Activated CD8-positive, alpha-beta memory T cell treated with anti-CD3 and anti-CD28 coated beads, Interleukin-2, amount 10 ng/mL, durations not matched to agents 7 days and 5 days (primary cell): ENCODE data around the gene TMEM123. TPM values are rescaled to one million over a fixed set of nuclear protein-coding genes. Genes with fewer than 3 reads are reported as not detected.

Experiments
- ATAC-seq: fragments of 150-1000 bp; cut with Tn5 transposase; one replicate; pipeline ENCODE4 v1.10.0; 2021; ENCODE audit warnings: moderate library complexity
- CTCF ChIA-PET: fragments of 350-600 bp; sonication (Branson Sonifier 250); formaldehyde crosslinking; loops from one replicate; lab custom pipeline; 2021; ENCODE audit warnings: antibody characterized with exemption; lab: Charles Lee
- DNase-seq: peaks from one replicate; pipeline ENCODE4 v3.0.0-alpha.2; 2020
- H3K27ac Mint-ChIP-seq: one replicate; pipeline ENCODE4 v1.8.0; 2021; ENCODE audit warnings: mild to moderate bottlenecking, mixed read lengths
- H3K27me3 Mint-ChIP-seq: one replicate; pipeline ENCODE4 v1.8.0; 2021; ENCODE audit warnings: mixed read lengths
- H3K36me3 Mint-ChIP-seq: one replicate; pipeline ENCODE4 v1.8.0; 2021; ENCODE audit warnings: mild to moderate bottlenecking, mixed read lengths
- H3K4me1 Mint-ChIP-seq: one replicate; pipeline ENCODE4 v1.8.0; 2021; ENCODE audit warnings: mixed read lengths
- H3K4me3 Mint-ChIP-seq: one replicate; pipeline ENCODE4 v1.8.0; 2021; ENCODE audit warnings: mild to moderate bottlenecking, moderate library complexity, mixed read lengths
- H3K9me3 Mint-ChIP-seq: one replicate; pipeline ENCODE4 v1.8.0; 2022; ENCODE audit warnings: low read depth, mixed read lengths
- total RNA-seq, 2 experiments: library from RNA; stranded (reverse); gene quantifications; one replicate each; pipeline ENCODE4 v1.2.3, GENCODE V29; 2021

Gene TMEM123
- total RNA-seq, 2 experiments from 2014 or later = 194 to 242 TPM

DNA sequence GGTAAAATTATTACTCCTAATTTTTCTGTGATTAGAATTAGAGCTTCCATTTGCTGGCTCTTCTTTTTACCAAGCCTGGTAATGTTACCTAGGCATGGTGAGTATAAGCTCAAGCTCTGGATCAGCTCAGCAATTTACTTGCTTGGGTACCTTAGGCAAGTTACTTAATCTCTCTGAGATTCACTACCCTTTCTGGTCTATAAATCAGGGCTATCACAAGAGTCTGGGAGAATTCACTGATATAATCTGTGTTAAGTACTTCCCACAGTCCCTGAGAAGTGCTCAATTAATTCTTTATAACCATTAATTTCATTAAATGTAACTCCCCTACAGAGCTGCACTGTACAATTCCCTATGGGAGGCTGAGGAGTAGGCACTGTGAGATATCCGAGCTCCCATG, 44.2 kb downstream of the TMEM123 start:
- Mint-ChIP-seq H3K27me3 (no peaks in the 10 kb centered on the region), H3K4me1 (peaks cover 21% of the 10 kb centered on the region), H3K9me3 (no peaks in the 10 kb centered on the region), H3K27ac (no peak overlapping the region), H3K4me3 (no peak overlapping the region), H3K36me3 (peaks cover 33% of the 10 kb centered on the region)
- CTCF ChIA-PET = interaction anchor here (1.0 to 11.2 kb wide), 4 partner anchors 10 to 205 kb away, joined by 3 to 76 read pairs (median 4); no protein-coding TSS in a partner anchor
- DNase-seq (no peak), ATAC-seq (no peak)

DNA sequence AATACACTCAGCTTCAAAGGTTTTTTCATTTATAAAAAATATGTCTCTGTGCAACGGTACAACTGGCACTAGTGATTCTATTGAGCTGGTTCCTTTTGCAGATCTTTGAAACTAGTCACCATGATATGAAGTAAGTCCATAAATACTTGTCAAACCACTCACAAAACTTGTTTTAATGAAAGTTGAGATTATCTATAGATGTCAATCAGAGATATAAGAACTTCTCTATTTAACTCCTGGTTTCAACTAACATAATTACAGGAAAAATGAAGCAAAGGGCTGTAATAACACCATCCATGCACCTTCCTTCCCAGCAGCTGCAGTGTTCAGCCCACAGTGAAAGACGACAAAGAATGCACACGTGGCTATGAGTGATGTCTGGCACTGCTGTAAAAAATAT, 44.7 kb downstream of the TMEM123 start:
- Mint-ChIP-seq H3K27me3 (no peaks in the 10 kb centered on the region), H3K36me3 (peaks cover 34% of the 10 kb centered on the region), H3K27ac (no peak overlapping the region), H3K9me3 (no peaks in the 10 kb centered on the region), H3K4me1 (peaks cover 25% of the 10 kb centered on the region), H3K4me3 (no peak overlapping the region)
- no peak for DNase-seq
- ATAC-seq = no peak
- CTCF ChIA-PET = interaction anchor here (1.0 to 11.2 kb wide), 4 partner anchors 10 to 206 kb away, joined by 3 to 76 read pairs (median 4); no protein-coding TSS in a partner anchor

DNA sequence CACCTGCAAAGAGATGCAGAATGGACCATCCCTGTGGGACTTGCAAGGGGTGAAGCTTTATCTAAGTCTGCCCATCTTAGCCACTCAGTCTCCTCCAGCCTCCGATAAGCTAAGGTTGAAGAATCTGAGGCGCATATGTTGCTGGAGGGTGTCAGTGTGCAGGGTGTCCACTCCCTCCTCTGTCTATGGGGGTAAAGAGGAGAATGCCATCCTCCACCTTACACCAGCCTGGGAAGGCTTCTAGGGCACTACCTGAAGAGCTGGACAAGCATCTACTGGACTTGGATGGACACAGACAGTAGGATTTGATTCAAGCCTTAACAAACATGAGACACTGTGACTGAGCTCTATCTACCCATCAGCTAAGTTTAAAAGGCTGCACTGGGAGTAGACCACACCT, 46.5 kb downstream of the TMEM123 start:
- Mint-ChIP-seq H3K36me3 (peaks cover 43% of the 10 kb centered on the region), H3K4me3 (no peak overlapping the region), H3K4me1 (peaks cover 33% of the 10 kb centered on the region), H3K9me3 (no peaks in the 10 kb centered on the region), H3K27ac (no peak overlapping the region), H3K27me3 (no peaks in the 10 kb centered on the region)
- DNase-seq (no peak), ATAC-seq (no peak)
- CTCF ChIA-PET = interaction anchor here (0.8 to 11.2 kb wide), 4 partner anchors 15 to 64 kb away, joined by 3 to 76 read pairs (median 5); no protein-coding TSS in a partner anchor

DNA sequence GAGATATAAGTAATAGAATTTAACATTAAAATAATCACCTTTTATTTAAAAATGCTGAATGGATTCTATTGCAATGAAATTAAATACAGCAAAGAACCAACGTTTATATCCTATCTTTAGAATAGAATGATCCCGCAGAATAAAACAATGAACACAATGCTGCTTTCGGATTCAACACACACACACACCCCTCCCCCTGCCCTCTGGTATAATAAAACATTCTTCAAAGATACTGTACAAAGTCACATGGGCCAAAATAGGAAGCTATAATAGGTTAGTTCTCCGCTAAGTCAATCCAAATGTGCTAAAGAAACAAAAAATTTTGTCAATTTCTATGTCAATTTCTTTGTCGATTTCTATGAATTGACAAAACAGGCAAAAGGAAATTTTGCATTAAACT, 47.1 kb downstream of the TMEM123 start:
- no peak overlapping the region for H3K27ac Mint-ChIP-seq
- H3K9me3 Mint-ChIP-seq = no peaks in the 10 kb centered on the region
- ATAC-seq (no peak), DNase-seq (no peak)
- H3K4me3 Mint-ChIP-seq = no peak overlapping the region
- CTCF ChIA-PET = interaction anchor here (1.4 to 11.2 kb wide), 3 partner anchors 15 to 64 kb away, joined by 3 to 76 read pairs (median 7); no protein-coding TSS in a partner anchor
- H3K4me1 Mint-ChIP-seq = peaks cover 33% of the 10 kb centered on the region
- peaks cover 47% of the 10 kb centered on the region for H3K36me3 Mint-ChIP-seq
- H3K27me3 Mint-ChIP-seq = no peaks in the 10 kb centered on the region

DNA sequence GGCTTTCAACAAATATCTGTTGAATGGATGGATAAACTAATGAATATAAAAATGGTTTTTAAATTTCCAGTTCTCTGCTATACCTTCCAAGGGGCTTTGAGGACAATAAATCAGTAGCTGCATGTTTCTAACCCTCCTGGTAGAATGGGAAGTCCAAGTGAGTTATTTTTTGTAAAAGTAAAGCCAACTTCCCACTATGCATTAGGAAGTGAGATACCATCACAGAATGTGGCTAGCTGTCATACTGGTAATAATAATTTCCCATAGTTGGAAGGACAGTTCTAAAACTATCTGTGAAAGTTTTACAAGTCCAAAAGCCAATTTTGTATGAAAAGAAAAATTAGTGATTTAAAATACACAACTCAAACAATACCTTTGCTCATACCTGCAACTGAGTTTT, 50.0 kb downstream of the TMEM123 start:
- DNase-seq = no peak
- CTCF ChIA-PET = interaction anchor here (1.8 to 11.2 kb wide), 2 partner anchors 12 to 20 kb away, joined by 4 to 76 read pairs; no protein-coding TSS in a partner anchor
- no peaks in the 10 kb centered on the region for H3K9me3 Mint-ChIP-seq
- H3K36me3 Mint-ChIP-seq = peaks cover 47% of the 10 kb centered on the region
- H3K27me3 Mint-ChIP-seq = no peaks in the 10 kb centered on the region
- peak overlapping the region; percentile 1 for H3K27ac Mint-ChIP-seq
- no peak overlapping the region for H3K4me3 Mint-ChIP-seq
- no peak for ATAC-seq
- peaks cover 31% of the 10 kb centered on the region for H3K4me1 Mint-ChIP-seq

DNA sequence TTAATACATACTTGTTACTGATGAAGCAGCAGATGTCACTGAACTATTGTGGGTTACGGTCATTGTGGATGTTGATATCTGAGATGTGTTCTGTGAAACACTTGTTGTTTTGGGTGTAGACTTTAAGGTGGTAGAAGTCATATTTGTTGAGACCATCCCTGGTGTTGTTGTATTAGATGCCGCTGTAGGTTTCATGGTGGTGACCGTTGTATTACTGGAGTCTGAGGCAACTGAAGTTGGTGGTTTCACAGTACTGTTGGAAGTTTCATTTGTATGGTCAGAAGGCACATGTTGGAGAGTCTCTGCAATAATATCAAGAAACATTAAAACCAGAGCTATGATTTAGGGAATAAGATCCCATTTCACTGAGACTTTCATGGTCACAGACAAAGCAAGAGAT, 50.7 kb downstream of the TMEM123 start:
- no peaks in the 10 kb centered on the region for H3K9me3 Mint-ChIP-seq
- H3K27ac Mint-ChIP-seq = no peak overlapping the region
- H3K4me3 Mint-ChIP-seq = no peak overlapping the region
- DNase-seq = no peak
- peak; percentile 20 for ATAC-seq
- H3K4me1 Mint-ChIP-seq = peaks cover 35% of the 10 kb centered on the region
- CTCF ChIA-PET = interaction anchor here (1.2 to 11.2 kb wide), 3 partner anchors 11 to 60 kb away, joined by 3 to 76 read pairs (median 4); no protein-coding TSS in a partner anchor
- no peaks in the 10 kb centered on the region for H3K27me3 Mint-ChIP-seq
- H3K36me3 Mint-ChIP-seq = peaks cover 46% of the 10 kb centered on the region

DNA sequence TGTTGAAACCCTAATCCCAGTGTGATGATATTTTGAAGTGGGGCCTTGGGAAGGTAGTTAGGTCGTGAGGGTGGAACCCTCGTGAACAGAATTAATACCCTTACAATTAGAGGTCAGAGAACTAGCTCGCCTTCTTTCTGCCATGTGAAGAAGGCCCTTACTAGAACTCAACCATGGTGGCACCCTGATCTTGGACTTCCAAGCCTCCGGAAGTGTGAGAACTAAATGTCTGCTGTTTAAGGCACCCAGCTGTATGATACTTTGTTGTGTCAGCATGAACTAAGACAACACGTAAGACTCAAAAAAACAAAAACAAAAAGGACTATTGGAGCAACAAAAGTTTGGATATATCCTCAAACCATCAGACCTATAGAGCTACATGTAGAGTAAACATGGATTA, 52.0 kb downstream of the TMEM123 start:
- Mint-ChIP-seq H3K9me3 (no peaks in the 10 kb centered on the region), H3K4me3 (no peak overlapping the region), H3K4me1 (peaks cover 43% of the 10 kb centered on the region), H3K27me3 (no peaks in the 10 kb centered on the region), H3K36me3 (peaks cover 46% of the 10 kb centered on the region), H3K27ac (no peak overlapping the region)
- CTCF ChIA-PET = interaction anchor here (1.0 to 11.2 kb wide), 4 partner anchors 10 to 69 kb away, joined by 3 to 76 read pairs (median 3); no protein-coding TSS in a partner anchor
- ATAC-seq (no peak), DNase-seq (no peak)

DNA sequence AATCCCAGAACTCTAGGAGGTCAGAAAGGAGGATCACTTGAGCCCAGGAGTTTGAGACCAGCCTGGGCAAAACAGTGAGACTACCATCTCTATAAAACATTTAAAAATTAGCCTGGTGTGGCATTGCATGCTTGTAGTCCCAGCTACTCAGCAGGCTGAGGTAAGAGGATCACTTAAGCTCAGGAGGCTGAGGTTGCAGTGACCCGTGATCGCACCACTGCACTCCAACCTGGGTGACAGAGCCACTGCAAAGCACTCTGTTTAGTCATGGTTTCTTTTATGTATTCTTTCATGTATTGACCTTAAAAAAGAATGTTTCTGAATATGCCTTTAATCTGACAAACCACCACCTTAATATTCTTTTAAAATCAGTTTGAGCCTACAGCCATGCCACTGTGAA, 53.4 kb downstream of the TMEM123 start:
- Mint-ChIP-seq H3K27me3 (no peaks in the 10 kb centered on the region), H3K4me1 (peaks cover 41% of the 10 kb centered on the region), H3K9me3 (no peaks in the 10 kb centered on the region), H3K27ac (no peak overlapping the region), H3K4me3 (no peak overlapping the region), H3K36me3 (peaks cover 50% of the 10 kb centered on the region)
- ATAC-seq (no peak), DNase-seq (no peak)
- CTCF ChIA-PET = interaction anchor here (0.8 to 11.2 kb wide), 6 partner anchors 8 to 267 kb away, joined by 3 to 76 read pairs (median 4); no protein-coding TSS in a partner anchor

DNA sequence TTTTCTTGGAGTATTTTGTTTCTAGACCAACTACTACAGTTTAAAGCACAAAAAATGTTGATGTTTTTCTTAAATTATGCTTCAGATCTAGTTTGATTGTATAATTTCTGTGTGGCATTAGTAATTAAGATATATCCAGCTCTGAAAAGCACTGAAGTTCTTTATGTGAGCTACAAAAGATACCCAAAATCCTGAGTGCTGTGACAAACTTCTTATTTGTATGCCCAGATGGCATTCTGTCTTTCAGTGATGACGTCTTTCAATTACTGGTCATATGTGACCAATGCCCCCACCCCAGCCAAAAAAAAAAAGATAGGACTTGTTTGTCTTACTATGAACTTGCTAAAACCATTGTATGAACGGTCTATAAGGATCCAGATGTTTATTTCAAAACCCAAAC, 54.3 kb downstream of the TMEM123 start:
- Mint-ChIP-seq H3K27ac (no peak overlapping the region), H3K36me3 (peaks cover 47% of the 10 kb centered on the region), H3K27me3 (no peaks in the 10 kb centered on the region), H3K4me1 (peaks cover 36% of the 10 kb centered on the region), H3K4me3 (no peak overlapping the region), H3K9me3 (no peaks in the 10 kb centered on the region)
- CTCF ChIA-PET = interaction anchor here (0.7 to 11.2 kb wide), 5 partner anchors 7 to 268 kb away, joined by 3 to 76 read pairs (median 5); no protein-coding TSS in a partner anchor
- ATAC-seq (no peak), DNase-seq (no peak)

DNA sequence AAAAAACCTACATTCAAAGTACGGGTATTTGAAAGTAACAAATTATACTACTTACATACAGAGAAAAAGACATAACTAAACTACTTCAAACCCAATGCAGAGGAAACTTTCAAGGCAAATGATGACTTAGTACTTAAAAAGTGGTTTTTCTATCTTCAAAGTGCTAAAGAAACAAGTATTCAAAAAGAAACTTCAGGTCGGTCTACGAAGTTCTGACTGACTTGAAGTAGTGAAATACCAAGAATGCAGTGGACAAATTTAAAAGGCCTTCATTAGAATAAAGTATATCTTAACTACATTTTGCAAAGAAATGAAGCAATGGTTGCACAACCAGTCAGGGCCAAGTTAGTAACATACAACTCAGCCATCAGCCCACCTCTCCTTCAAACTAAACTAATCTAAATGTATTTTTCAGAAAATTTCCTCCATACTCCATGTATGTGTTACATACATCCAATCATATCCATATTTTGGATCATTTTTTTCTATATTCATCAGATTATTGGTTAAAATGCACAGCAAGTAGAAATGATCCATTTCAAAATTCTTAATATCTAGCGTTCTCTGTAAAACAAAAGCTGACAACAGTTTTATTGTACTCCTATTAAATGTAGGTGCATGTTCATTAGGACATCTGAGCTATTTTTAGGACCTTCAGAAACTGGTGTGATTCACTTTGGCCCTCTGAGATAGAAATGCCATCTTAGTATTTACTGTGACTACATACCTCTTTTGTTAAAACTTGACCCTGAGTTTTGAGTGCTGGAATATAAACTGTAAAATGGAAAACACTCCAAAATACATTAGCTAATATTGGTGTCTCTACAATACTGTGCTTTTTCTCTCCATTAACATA, 55.6 kb downstream of the TMEM123 start:
- no peaks in the 10 kb centered on the region for H3K9me3 Mint-ChIP-seq
- DNase-seq = no peak
- ATAC-seq = peak; percentile 44
- H3K4me3 Mint-ChIP-seq = no peak overlapping the region
- peak overlapping the region; percentile 64 for H3K27ac Mint-ChIP-seq
- peaks cover 47% of the 10 kb centered on the region for H3K36me3 Mint-ChIP-seq
- CTCF ChIA-PET = interaction anchor here (0.6 to 1.7 kb wide), 2 partner anchors 16 to 99 kb away, joined by 3 to 7 read pairs; no protein-coding TSS in a partner anchor
- no peaks in the 10 kb centered on the region for H3K27me3 Mint-ChIP-seq
- H3K4me1 Mint-ChIP-seq = peaks cover 23% of the 10 kb centered on the region

DNA sequence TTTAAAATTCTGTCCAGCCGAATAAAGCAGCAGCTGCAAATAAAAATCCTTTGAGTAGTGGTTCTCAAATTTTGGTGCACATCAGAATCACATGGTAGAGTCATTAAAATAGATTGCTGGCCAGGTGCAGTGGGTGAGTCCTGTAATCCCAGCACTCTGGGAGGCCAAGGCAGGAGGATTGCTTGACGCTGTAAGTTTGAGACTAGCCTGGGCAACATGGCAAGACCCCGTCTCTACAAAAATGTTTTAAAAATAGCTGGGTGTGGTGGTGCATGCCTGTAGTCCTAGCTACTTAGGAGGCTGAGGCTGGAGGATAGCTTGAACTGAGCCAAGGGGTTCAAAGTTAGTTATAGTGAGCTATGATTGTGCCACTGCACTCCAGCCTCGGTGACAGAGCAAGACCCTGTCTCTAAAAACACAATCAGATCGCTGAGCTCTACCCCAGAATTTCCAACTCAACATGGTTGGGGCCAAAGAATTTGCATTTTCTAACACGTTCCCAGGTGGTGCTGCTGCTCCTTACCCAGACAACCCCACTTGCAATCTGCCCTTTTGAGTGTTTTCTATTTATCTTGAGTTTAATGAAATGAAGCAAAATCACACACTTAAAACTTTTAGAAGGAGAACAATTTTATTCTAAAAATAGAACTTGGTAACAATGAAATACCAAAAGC, 56.7 kb downstream of the TMEM123 start:
- Mint-ChIP-seq H3K9me3 (no peaks in the 10 kb centered on the region), H3K4me3 (no peak overlapping the region), H3K27ac (no peak overlapping the region), H3K27me3 (no peaks in the 10 kb centered on the region), H3K36me3 (peaks cover 38% of the 10 kb centered on the region), H3K4me1 (peaks cover 21% of the 10 kb centered on the region)
- ATAC-seq (no peak), DNase-seq (no peak)
- CTCF ChIA-PET = interaction anchor here (1.1 to 1.4 kb wide), 2 partner anchors 12 to 14 kb away, joined by 3 to 4 read pairs; no protein-coding TSS in a partner anchor

DNA sequence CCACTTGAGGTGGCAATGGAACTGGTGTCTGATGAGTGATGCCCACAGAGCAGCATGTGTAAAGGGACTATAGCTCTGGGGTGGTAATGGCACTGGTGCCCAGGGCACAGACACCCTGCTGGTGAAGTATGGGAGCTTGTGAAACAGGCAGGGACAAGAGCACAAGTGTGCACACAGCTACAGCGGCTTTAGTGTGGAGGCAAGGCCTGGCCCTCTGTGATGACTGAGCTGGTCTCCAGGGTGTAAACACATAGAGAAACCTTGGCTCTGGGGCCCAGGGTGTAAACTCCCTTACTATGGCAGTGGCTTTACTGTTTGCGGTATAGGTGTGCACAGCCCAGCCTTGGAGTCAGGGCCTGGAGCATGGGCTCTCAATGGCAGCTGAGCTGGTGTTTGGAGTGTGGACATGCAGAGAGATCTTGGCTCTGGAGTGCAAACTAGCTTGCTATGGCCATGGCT, 59.3 kb downstream of the TMEM123 start:
- ATAC-seq (no peak), DNase-seq (no peak)
- Mint-ChIP-seq H3K27me3 (no peaks in the 10 kb centered on the region), H3K36me3 (peaks cover 37% of the 10 kb centered on the region), H3K4me1 (peaks cover 23% of the 10 kb centered on the region), H3K4me3 (no peak overlapping the region), H3K27ac (no peak overlapping the region), H3K9me3 (no peaks in the 10 kb centered on the region)
- CTCF ChIA-PET = interaction anchor here (0.6 to 6.1 kb wide), 8 partner anchors 11 to 273 kb away, joined by 3 to 76 read pairs (median 6); no protein-coding TSS in a partner anchor
